Prostate gland (tissue), 2 donors: ENCODE data around the gene SSBP3. TPM values are rescaled to one million over a fixed set of nuclear protein-coding genes. Genes with fewer than 3 reads are reported as not detected.

Experiments used
- DNase-seq: peaks from one replicate; pipeline ENCODE4 v3.0.0-alpha.2; 2019; ENCODE audit warnings: low spot score
- H3K27ac ChIP-seq, 2 donors: fragments of 200-600 bp; sonication (generic); 2 replicates each; pipeline ENCODE4 v1.5.1; 2017 to 2019
- H3K27me3 ChIP-seq: fragments of 200-600 bp; sonication (generic); replicated peaks from 2 replicates; pipeline ENCODE4 v1.5.1; 2019; ENCODE audit not compliant: insufficient read depth
- H3K36me3 ChIP-seq, 2 donors: fragments of 200-600 bp; sonication (generic); 1 replicate in 1 of 2; 2 replicates in 1 of 2; pipeline versions ENCODE4 v1.5.1 to v1.8.1; 2017 to 2019
- H3K4me1 ChIP-seq: fragments of 200-600 bp; sonication (generic); replicated peaks from 2 replicates; pipeline ENCODE4 v1.5.1; 2019
- H3K4me3 ChIP-seq, 2 donors: fragments of 200-600 bp; sonication (generic); 2 replicates each; pipeline ENCODE4 v1.5.1; 2017 to 2019
- H3K9me3 ChIP-seq: fragments of 200-600 bp; sonication (generic); 2 replicates; pipeline ENCODE4 v1.5.1; 2017
- POLR2A ChIP-seq: fragments of 450-650 bp; IDR thresholded peaks from one replicate; pipeline ENCODE4 v1.6.1; 2016; ENCODE audit warnings: antibody characterized with exemption, mild to moderate bottlenecking
- POLR2AphosphoS5 ChIP-seq: sonication (generic); formaldehyde crosslinking; IDR thresholded peaks from one replicate; pipeline ENCODE4 v1.6.1; 2017; ENCODE audit warnings: antibody characterized with exemption
- WGBS: methylation state at CpG from one replicate; pipeline ENCODE4 v1.1.5; 2018; 5-methylcytosine and 5-hydroxymethylcytosine counted together
- intact Hi-C: fragments of 100-400 bp; cut with DNase I; formaldehyde crosslinking; loops from one replicate; pipeline ENCODE4 v1.14.2; 2022
- total RNA-seq, 2 donors: library from RNA; depleted of rRNA; stranded (reverse); fragments of >200 nt; gene quantifications; one replicate each; pipeline ENCODE4 v1.1.0, GENCODE V29; 2016
- TF ChIP-seq, protein P1 (sequence below), 4 experiments: fragments of 200-600 bp in 2 of 4; fragments of 450-650 bp in 2 of 4; sonication (generic) in 2 of 4; IDR thresholded peaks; 1 replicate in 3 of 4; 2 replicates in 1 of 4; pipeline ENCODE4 v1.5.1; 2016 to 2019; ENCODE audit warnings: antibody characterized with exemption in 4 of 4, mild to moderate bottlenecking in 2 of 4, moderate library complexity in 2 of 4

SSBP3 gene
- total RNA-seq, 2 donors from 2014 or later = 45.0 to 94.4 TPM

GRCh38 chr1:54305906-54306514 lies 100.2 kb downstream of the SSBP3 start:
- Histone ChIP-seq H3K27ac (no peak overlapping the region), H3K9me3 (no peaks in the 10 kb centered on the region), H3K4me1 (peaks cover 13% of the 10 kb centered on the region), H3K4me3 (no peak overlapping the region), H3K27me3 (no peaks in the 10 kb centered on the region), H3K36me3 (no peaks in the 10 kb centered on the region)
- intact Hi-C loops = no loop called here
- WGBS = 45% methylated on average over 7 of the region's 7 CpGs
- DNase-seq = no peak
- TF ChIP-seq, protein P1, sequence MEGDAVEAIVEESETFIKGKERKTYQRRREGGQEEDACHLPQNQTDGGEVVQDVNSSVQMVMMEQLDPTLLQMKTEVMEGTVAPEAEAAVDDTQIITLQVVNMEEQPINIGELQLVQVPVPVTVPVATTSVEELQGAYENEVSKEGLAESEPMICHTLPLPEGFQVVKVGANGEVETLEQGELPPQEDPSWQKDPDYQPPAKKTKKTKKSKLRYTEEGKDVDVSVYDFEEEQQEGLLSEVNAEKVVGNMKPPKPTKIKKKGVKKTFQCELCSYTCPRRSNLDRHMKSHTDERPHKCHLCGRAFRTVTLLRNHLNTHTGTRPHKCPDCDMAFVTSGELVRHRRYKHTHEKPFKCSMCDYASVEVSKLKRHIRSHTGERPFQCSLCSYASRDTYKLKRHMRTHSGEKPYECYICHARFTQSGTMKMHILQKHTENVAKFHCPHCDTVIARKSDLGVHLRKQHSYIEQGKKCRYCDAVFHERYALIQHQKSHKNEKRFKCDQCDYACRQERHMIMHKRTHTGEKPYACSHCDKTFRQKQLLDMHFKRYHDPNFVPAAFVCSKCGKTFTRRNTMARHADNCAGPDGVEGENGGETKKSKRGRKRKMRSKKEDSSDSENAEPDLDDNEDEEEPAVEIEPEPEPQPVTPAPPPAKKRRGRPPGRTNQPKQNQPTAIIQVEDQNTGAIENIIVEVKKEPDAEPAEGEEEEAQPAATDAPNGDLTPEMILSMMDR (IDR thresholded peaks at IDR 0.05) = no peak
- no peak for TF ChIP-seq POLR2AphosphoS5
- TF ChIP-seq POLR2A = no peak

DNA sequence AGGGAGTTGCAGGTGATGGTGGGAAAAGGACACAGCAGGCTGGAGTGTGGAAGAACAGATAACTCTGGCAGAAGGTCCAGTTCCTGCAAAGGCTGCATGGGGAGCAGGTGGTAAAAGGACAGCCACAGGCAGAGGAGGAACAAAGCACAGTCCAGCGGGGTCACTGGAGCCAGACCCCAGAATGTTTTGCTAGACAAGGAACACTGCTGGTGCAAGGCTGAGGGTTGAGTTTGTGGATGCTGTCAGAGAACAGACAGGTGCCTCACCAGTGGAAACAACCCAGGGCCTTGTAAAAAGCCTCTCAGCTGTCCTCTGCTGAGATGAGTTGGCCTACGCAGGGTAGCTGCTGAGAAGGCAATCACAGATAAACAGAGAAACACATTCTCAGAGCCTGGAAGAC lies 101.7 kb downstream of the SSBP3 start:
- Histone ChIP-seq H3K27me3 (no peaks in the 10 kb centered on the region), H3K27ac (no peak overlapping the region), H3K9me3 (no peaks in the 10 kb centered on the region), H3K36me3 (no peaks in the 10 kb centered on the region), H3K4me1 (peaks cover 8% of the 10 kb centered on the region), H3K4me3 (no peak overlapping the region)
- WGBS = 92% methylated on average over 2 of the region's 2 CpGs
- intact Hi-C loops = no loop called here
- DNase-seq = no peak
- TF ChIP-seq, protein P1 (IDR thresholded peaks at IDR 0.05) = no peak
- TF ChIP-seq POLR2AphosphoS5 = no peak
- no peak for TF ChIP-seq POLR2A

DNA sequence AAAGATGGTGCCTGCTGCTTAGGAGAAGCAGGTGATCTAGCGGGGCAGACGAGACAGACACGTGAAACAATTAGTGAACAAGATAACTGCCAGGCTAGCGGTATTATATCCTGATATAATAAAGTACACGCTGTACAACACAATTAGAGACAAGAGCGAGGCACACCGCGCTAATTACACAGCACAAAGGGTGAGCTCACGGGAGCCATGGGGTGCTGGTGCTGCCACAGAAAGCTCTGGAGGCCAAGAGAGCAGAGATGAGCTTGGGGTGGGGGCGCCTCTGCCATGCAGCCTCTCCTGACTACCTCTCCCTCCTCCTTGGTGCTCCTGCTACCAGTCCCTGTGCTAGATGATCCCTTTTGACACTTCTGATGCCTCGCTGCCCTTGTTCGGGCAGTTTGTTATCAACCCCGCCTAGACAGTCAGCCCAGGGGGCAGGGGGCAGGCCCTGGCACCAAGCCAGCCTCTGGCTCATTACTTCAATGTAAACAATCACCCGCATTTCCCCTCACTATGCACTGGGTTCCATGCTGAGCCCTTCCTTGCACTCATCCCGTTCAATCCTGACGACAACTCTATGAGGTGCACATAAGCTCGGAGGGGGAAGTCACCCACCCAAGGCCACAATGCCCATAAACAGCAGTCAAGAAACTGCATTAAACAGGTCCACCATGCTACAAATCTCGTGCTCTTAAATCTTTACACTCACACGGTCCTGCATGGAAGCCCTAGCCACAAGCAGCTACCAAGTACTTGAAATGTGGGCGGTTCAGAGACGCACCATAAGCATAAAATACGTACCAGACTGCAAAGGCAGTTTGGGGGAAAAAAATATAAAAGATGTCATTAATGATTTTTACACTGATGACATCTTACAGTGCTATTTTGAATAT lies 103.0 kb downstream of the SSBP3 start:
- H3K27ac ChIP-seq = no peak overlapping the region
- H3K9me3 ChIP-seq = no peaks in the 10 kb centered on the region
- no peaks in the 10 kb centered on the region for H3K36me3 ChIP-seq
- no peak overlapping the region for H3K4me3 ChIP-seq
- H3K27me3 ChIP-seq = no peaks in the 10 kb centered on the region
- no peak for DNase-seq
- 86% methylated on average over 22 of the region's 22 CpGs for WGBS
- TF ChIP-seq POLR2AphosphoS5 = no peak
- TF ChIP-seq, protein P1 (IDR thresholded peaks at IDR 0.05) = no peak
- no peak for TF ChIP-seq POLR2A
- intact Hi-C loops = no loop called here
- H3K4me1 ChIP-seq = peaks cover 14% of the 10 kb centered on the region

DNA sequence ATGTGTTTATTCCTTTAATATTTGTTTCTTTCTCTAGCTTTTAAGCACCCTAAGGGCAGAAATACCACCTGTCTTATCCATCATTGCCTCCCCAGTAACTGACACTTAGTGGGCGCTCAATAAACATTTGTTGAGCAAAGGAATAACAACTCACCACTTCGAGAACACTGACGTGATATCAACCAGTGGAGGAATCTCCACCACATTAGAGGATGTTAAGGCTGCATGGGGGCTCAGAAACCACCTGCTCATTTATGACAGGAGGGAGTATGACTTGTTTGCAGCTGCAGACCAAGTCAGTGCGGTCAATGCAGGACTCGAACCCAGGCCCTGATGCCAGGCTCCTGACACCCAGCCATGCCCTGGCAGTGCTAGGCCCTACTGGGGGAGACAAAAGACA lies 103.6 kb downstream of the SSBP3 start:
- intact Hi-C loops = no loop called here
- H3K27ac ChIP-seq = no peak overlapping the region
- no peaks in the 10 kb centered on the region for H3K36me3 ChIP-seq
- no peak for DNase-seq
- H3K9me3 ChIP-seq = no peaks in the 10 kb centered on the region
- no peaks in the 10 kb centered on the region for H3K27me3 ChIP-seq
- H3K4me1 ChIP-seq = peaks cover 21% of the 10 kb centered on the region
- no peak overlapping the region for H3K4me3 ChIP-seq
- WGBS = 95% methylated on average over 5 of the region's 5 CpGs
- TF ChIP-seq, protein P1 (IDR thresholded peaks at IDR 0.05) = no peak
- no peak for TF ChIP-seq POLR2AphosphoS5
- no peak for TF ChIP-seq POLR2A
